Calu3 (cell line): ENCODE measurements around the gene A4GALT. TPM values are rescaled to one million over a fixed set of nuclear protein-coding genes. Genes with fewer than 3 reads are reported as not detected.

Experiments used
- BruUV-seq: library from RNA; stranded (reverse); fragments of 400-500 nt; replicated peaks from 2 replicates; lab custom pipeline; 2021; lab: Mats Ljungman, UMichigan
- CTCF ChIA-PET: fragments of 300-600 bp; sonication (Branson Sonifier 250); formaldehyde crosslinking; loops from one replicate; lab custom pipeline; 2022; ENCODE audit warnings: antibody characterized with exemption; lab: Charles Lee
- DNase-seq: peaks from one replicate; pipeline ENCODE4 v3.0.0; 2022
- H3K27ac Mint-ChIP-seq: one replicate; pipeline ENCODE4 v1.8.0; 2022; ENCODE audit warnings: mixed read lengths; ENCODE audit not compliant: unreplicated experiment
- H3K27me3 Mint-ChIP-seq: one replicate; pipeline ENCODE4 v1.8.0; 2022; ENCODE audit warnings: mixed read lengths; ENCODE audit not compliant: unreplicated experiment
- H3K36me3 Mint-ChIP-seq: one replicate; pipeline ENCODE4 v1.8.0; 2022; ENCODE audit warnings: mild to moderate bottlenecking, moderate library complexity, mixed read lengths; ENCODE audit not compliant: insufficient read depth, unreplicated experiment
- H3K4me1 Mint-ChIP-seq: one replicate; pipeline ENCODE4 v1.8.0; 2022; ENCODE audit warnings: mild to moderate bottlenecking, low read depth, mixed read lengths; ENCODE audit not compliant: unreplicated experiment
- H3K4me3 Mint-ChIP-seq: one replicate; pipeline ENCODE4 v1.8.0; 2022; ENCODE audit warnings: mild to moderate bottlenecking, low read depth, moderate library complexity, mixed read lengths; ENCODE audit not compliant: unreplicated experiment
- H3K9me3 Mint-ChIP-seq: one replicate; pipeline ENCODE4 v1.8.0; 2022; ENCODE audit warnings: low read depth, mixed read lengths; ENCODE audit not compliant: unreplicated experiment
- CTCF ChIP-seq: fragments of 200-600 bp; IDR thresholded peaks from one replicate; pipeline ENCODE4 v1.8.0; 2022; ENCODE audit warnings: antibody characterized with exemption; ENCODE audit not compliant: unreplicated experiment
- intact Hi-C: fragments of 100-400 bp; cut with micrococcal nuclease; formaldehyde crosslinking; loops from one replicate; pipeline ENCODE4 v1.10.0; 2022; ENCODE audit not compliant: unreplicated experiment
- total RNA-seq: library from RNA; stranded (reverse); gene quantifications from 2 replicates; pipeline ENCODE4 v1.2.3, GENCODE V29; 2022

A4GALT gene
- total RNA-seq, 1 experiment from 2014 or later = 10.5 TPM

GRCh38 chr22:42696331-42696967, 24.2 kb downstream of the A4GALT start:
- peak overlapping the region; percentile 5 for H3K27ac Mint-ChIP-seq
- no peaks in the 10 kb centered on the region for H3K9me3 Mint-ChIP-seq
- no peak for DNase-seq
- no peak for TF ChIP-seq CTCF
- H3K4me1 Mint-ChIP-seq = peaks cover 29% of the 10 kb centered on the region
- no TSS peak for BruUV-seq
- CTCF ChIA-PET = interaction anchor here (0.6 kb wide), 2 partner anchors 11 to 437 kb away, joined by 3 to 4 read pairs; no protein-coding TSS in a partner anchor
- intact Hi-C loops = no loop called here
- H3K27me3 Mint-ChIP-seq = no peaks in the 10 kb centered on the region
- H3K36me3 Mint-ChIP-seq = peaks cover 10% of the 10 kb centered on the region
- no peak overlapping the region for H3K4me3 Mint-ChIP-seq

- TF ChIP-seq CTCF = no peak
- DNase-seq = no peak
- Mint-ChIP-seq H3K27ac (no peak overlapping the region), H3K9me3 (no peaks in the 10 kb centered on the region), H3K4me1 (peaks cover 29% of the 10 kb centered on the region), H3K27me3 (no peaks in the 10 kb centered on the region), H3K4me3 (no peak overlapping the region), H3K36me3 (peaks cover 10% of the 10 kb centered on the region)
- intact Hi-C loops = no loop called here
- BruUV-seq = no TSS peak
- CTCF ChIA-PET = no interaction called here
Observed at GRCh38 chr22:42695294-42695693, 25.4 kb downstream of the A4GALT start.

GRCh38 chr22:42693763-42694683, 26.6 kb downstream of the A4GALT start:
- Mint-ChIP-seq H3K27ac (no peak overlapping the region), H3K36me3 (peaks cover 12% of the 10 kb centered on the region), H3K27me3 (no peaks in the 10 kb centered on the region), H3K4me3 (no peak overlapping the region), H3K9me3 (no peaks in the 10 kb centered on the region), H3K4me1 (peaks cover 25% of the 10 kb centered on the region)
- intact Hi-C loops = no loop called here
- CTCF ChIA-PET = no interaction called here
- BruUV-seq = no TSS peak
- DNase-seq = no peak
- TF ChIP-seq CTCF = no peak

GRCh38 chr22:42693055-42693762, 27.5 kb downstream of the A4GALT start:
- Mint-ChIP-seq H3K36me3 (peaks cover 20% of the 10 kb centered on the region), H3K4me1 (peaks cover 27% of the 10 kb centered on the region), H3K9me3 (no peaks in the 10 kb centered on the region), H3K4me3 (no peak overlapping the region), H3K27ac (no peak overlapping the region), H3K27me3 (no peaks in the 10 kb centered on the region)
- BruUV-seq = no TSS peak
- CTCF ChIA-PET = no interaction called here
- no peak for TF ChIP-seq CTCF
- DNase-seq = no peak
- intact Hi-C loops = no loop called here
